Activated T-cell treated with anti-CD3 and anti-CD28 coated beads for 1 hour (primary cell): Measurements from ENCODE around the gene ZBTB48.
"Not testable (repeated sequence)": the region's sequence is repeated elsewhere in the genome, so short reads cannot be mapped to it uniquely, and the experiment has no call there.

Experiments
- DNase-seq: peaks from one replicate; pipeline ENCODE4 v3.0.0-alpha.2; 2020; ENCODE audit warnings: low read depth

Gene ZBTB48

GRCh38 chr1:6579374-6580118, at the start of gene ZBTB48:
TSS of gene ZBTB48 (plus strand) at chr1:6579994. CDS start at chr1:6580610, 616 bp downstream.
- DNase-seq = peak; percentile 95

DNA sequence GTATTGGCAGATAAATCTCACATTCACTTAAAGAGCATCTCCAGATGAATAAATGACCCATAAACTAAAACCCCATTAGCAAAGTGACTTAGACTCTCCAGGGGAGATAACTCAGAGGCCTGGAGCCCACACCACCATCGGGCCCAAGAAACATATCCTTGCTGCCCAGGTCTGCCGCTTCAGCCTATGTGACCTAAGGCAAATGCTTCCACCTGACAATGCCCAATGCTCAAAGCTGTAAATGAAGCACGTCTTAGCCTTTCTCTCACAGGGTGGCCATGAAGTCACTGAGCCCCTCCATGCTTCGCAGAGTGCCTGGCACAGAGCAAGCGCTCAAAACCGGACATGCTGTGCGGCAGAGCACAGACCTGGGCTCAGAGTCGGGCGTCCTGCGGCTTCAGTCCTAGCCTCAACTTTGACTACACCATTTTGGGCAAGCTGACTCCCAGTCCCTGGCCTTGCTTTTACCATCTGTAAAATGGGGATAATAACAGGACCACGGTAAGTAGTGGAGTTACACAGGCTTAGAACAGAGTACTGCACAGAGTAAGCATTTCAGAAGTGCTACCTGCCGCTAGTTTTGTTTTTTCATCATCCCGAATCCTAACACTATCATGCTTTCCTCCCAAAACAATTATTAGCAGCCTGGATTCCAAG, 49.2 kb upstream of the ZBTB48 start:
- no peak for DNase-seq

- DNase-seq = no peak
Observed at GRCh38 chr1:6531996-6532395, 47.8 kb upstream of the ZBTB48 start.

DNA sequence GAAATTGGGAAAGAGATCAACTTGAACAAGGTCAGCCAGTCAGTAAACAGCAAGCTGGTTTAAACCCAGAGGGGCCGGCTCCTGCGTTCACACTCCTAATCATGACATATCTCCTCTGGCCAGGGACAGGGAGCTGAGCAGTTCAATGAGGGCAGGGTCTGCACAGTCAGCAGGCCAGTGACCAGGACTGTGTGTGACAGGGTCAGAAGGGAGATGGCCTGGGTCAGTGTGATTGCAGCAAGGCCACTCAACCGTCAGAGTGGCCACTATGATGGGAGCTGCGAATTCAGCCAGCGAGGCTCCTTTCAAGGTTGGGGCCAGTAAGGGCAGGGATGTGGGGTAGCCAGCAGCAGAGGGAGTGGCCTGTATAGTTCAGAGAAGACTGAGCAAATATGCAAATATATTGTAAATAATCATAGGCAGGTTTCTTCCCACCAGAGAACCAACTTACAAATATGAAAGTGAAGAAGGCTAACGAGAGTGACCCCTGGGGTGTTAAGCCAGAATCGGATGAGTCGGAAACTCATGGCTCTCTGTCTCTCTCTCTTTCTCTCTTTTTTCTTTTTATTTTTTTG, 45.5 kb upstream of the ZBTB48 start:
- no peak for DNase-seq

DNA sequence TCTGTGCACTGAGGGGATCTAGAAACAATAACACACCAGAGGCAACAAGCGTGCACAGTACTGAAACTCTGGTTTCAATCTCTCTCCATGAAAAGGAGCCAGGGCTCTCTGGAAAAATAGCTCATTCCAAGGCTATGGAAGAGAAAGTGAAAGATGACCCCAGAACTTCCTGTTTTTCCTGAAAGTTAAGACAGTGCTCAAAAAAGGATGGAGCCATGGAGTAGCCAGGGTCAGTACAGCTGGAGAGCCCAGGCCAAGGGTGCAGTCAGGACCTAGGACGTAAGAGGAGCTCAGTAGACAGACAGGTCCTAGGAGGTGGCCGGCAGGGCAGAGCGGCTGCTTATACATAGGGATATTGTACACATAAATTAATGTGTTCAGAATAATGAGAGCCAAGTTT, 44.6 kb upstream of the ZBTB48 start:
- DNase-seq = no peak

DNA sequence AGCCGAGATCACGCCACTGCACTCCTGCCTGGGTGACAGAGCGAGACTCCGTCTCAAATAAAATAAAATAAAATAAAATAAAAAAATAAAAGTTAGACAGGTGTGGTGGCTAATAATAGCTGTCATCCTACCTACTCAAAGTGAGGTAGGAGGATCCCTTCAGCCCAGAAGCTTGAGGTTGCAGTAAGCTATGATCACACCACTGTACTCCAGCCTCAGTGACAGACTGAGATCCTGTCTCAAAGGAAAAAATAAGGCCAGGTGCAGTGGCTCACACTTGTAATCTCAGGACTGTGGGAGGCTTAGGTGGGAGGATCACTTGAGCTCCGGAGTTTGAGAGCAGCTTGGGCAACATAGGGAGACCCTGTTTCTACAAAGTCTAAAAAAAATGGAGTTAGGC, 43.5 kb upstream of the ZBTB48 start:
- DNase-seq = no peak

- no peak for DNase-seq
Observed at GRCh38 chr1:6538956-6539355, 40.8 kb upstream of the ZBTB48 start.

DNA sequence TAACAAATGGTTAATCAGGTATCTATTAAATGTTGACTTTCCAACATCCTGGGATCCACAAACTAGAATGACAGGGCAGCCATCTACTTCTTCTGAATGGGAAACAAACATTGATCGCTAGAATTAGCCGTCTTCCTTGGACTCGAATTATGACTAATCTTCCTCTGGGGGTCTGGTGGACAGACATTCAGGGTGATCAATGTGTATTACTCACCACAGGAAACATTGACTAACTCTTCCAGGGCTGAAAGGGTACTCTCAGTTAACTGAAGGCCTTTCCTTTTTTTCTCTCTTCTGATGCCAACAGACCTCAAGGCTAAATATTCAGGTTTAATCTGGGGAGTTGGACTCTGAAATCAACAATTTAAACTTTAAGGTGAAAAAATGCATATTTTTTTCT, 35.0 kb upstream of the ZBTB48 start:
- DNase-seq = no peak

- peak; percentile 6 for DNase-seq
Observed at GRCh38 chr1:6545276-6546112, 34.3 kb upstream of the ZBTB48 start.

DNA sequence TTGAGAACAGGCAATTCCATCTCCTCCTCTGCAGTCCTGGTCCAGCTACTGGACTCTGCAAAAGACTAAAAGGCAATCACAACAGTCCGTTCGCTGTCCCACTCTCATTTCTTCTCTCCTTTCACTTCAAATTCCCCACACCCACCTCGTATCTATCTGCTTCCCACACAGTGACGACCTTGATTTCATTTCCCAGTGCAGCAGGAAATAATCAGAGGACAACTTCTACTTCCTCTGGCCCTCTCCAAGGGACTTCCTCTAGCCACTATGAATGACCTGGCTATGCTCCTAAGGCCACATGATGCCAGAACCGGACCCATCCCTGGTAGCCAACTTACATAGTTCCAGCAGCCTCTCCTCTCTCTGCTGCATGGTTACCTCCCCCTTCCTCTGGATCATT, 33.5 kb upstream of the ZBTB48 start:
- no peak for DNase-seq

GRCh38 chr1:6547301-6547700, 32.5 kb upstream of the ZBTB48 start:
- DNase-seq = no peak

GRCh38 chr1:6554031-6554906, 25.5 kb upstream of the ZBTB48 start, which contains the start of gene NOL9:
TSS of gene NOL9 (minus strand) at chr1:6554513. CDS start at chr1:6554502, 11 bp downstream.
- DNase-seq = peak; percentile 89

- no peak for DNase-seq
Observed at GRCh38 chr1:6554907-6555778, 24.7 kb upstream of the ZBTB48 start, which contains the start of gene TAS1R1. TSS of gene TAS1R1 (plus strand) at chr1:6555307. CDS start at chr1:6555374, 67 bp downstream.

- no peak for DNase-seq
Observed at GRCh38 chr1:6557597-6557996, 22.2 kb upstream of the ZBTB48 start.

GRCh38 chr1:6559161-6559560, 20.6 kb upstream of the ZBTB48 start:
- DNase-seq = not testable (repeated sequence)

- DNase-seq = no peak
Observed at GRCh38 chr1:6560267-6560666, 19.5 kb upstream of the ZBTB48 start.

DNA sequence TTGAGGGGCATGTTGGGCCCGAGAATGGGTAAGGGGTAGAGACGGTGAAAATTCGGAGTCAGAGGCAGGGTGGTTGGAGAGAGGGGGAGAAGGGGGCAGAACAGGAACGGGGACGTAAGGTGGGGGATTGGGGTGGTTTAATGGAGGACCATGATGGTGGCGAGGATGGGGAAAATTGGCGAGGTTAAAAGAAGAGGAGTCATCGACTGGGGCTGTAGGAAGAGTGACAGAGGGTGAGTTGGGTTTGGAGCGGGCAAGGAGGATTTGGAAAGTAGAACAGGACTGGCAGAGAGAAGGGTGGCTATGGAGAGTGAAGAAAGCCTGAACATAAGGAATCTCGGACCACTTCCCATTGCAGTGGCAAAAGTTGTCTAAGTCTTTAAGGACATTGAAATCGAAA, 10.8 kb upstream of the ZBTB48 start:
- DNase-seq = no peak

DNA sequence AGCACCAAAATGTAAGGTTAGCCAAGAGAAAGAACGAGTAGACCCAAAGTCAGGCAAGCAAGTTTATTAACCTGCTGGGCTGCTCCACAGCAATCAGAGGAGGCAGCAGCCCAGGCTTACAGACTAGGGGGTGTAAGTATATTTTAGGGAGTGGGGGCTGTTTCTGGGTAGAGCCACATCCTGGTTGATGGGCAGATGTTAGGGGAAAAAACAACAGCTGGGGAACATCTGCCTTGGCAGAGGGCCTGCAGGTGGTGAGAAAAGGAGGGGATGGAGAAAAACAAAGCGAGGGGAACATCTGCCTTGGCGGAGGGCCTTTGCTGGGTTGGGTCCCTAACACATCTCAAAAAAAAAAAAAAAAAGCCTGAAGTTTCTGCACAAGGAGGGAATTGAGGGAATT, 9.7 kb upstream of the ZBTB48 start:
- DNase-seq = no peak

DNA sequence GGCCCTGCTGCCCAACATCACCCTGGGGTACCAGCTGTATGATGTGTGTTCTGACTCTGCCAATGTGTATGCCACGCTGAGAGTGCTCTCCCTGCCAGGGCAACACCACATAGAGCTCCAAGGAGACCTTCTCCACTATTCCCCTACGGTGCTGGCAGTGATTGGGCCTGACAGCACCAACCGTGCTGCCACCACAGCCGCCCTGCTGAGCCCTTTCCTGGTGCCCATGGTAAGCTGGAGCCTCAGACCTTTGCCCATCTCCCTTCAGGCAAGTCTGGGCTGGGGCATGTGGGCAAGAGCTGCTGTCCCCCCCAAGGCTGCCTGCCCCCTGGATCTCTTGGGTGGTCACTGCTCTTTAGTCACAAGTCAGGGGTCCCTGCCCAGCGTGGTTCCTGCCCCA, 8.8 kb upstream of the ZBTB48 start:
- DNase-seq = no peak

DNA sequence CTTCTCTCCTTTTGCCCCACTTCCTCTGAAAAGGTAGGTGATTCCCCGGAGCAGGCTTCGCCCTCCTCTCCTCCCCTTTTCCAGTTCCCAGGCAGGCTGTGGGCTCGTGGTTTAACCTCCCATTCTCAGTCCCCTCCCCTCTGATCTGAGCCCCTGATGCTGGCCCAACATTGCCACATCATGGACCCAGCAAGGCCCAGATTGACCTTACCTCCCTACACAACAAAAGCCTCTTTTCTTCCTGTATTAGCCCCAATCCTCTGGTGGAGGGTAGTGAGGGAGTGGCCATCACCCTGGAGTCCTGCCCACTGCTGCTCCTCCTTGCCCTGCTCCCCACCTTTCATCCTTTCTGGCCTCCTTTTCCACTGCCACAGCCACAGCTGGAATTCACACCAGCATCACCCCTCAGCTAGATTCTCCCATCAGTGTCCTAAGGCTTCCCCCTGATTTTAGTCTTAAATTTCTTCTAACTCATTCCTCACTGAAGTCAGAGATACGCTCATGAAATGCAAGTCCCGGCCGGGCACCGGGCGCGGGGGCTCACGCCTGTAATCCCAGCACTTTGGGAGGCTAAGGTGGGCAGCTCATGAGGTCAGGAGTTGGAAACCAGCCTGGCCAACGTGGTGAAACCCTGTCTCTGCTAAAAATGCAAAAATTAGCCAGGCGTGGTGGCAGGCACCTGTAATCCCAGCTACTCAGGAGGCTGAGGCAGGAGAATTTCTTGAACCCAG, 7.0 kb upstream of the ZBTB48 start:
- no peak for DNase-seq
